Stimulated activated CD8-positive, alpha-beta memory T cell treated with anti-CD3 and anti-CD28 coated beads, Interleukin-4, amount 100 ng/mL, for 24 hours (primary cell): ENCODE data around the gene RENBP.

Experiments
- DNase-seq: peaks from one replicate; pipeline ENCODE4 v3.0.0-alpha.2; 2020; ENCODE audit warnings: low read depth

The RENBP gene

DNA sequence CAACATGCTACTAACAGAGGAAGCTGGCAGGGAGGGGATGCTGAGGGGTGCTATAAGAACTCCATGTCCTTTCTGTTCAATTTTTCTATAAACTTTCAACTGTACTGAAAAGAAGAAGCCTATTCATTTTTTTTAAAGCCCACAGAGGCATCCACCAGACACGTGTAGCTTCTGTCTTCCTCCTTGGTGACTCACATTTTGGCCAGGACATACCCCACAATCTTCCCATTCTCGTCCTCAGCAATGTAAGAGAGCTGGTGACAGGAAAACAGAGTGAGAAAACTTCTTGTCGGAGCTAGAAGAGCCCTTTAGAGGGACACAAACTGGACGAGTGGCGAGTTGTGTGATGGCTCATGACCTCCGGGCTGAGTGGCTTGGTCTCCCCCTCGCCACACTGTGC is 10.7 kb downstream of the RENBP start:
- no peak for DNase-seq

DNA sequence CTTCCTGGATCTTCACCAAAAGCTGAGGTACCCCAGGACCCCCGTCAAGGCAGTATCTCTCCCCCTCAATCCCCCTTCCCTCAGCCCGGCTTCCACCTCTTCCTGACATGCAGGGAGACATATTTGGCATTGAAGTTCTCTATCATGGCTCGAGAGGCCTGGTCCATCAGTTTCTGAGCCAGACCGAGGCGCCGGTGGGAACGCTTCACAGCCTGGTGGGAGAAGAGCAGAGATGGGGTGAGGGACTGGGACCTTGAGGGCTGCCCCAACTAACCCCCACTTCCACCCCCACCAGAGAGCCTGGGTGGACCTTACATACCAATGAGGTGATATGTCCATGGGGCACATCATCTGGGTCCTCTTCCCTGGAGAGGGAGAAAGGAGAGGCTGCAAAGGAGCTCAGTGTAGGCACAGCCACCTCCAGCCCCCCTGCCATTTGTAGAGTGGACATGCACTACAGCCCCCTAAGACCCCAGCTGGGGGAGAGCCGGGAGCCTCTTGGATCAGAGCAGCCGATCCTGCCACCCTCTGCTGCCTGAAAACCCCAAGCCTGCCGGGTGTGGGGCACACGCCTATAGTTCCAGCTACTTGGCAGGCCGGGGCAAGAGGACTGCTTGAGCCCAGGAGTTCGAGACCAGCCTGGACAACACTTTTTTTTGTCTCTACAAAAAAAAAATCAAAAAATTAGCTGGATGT is 12.1 kb downstream of the RENBP start:
- no peak for DNase-seq

DNA sequence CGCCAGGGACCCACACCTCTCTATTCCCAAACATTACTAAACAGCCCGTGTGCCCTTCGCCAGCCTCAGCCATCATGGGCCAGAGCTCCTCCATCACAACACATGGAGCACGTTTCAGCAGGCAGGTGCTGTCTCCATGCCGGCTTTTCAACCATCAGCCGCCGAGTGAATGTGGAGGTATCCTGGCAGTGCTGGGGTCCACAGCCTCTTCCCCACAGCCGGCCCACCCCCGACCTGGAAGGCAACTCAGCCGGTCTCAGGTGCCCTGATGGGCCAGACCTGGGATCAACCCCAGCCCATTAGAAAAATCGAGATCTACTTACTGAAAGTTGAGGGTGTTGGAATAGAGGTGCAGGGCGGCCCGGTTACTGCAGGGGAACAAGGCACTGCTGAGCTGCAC is 12.7 kb downstream of the RENBP start:
- DNase-seq: no peak

DNA sequence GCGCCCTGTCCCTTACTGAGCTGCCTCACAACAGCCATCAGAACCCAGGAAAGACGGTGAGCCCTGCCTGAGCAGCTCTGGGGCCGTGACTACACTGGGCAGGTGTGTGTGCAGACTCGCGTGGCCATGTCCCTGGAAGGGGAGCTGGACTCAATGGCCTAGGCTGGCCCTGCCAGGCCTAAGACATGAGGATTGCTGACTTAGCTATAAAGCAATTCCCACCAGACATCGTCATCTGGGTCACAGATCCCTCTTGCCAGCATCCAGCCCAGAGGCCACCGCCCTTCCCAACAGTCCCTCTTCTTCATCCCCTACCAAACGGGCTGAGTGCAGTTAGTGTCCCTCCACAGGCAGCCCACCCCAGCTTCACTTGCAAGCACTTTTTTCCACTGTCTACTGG is 13.3 kb downstream of the RENBP start:
- no peak for DNase-seq

DNA sequence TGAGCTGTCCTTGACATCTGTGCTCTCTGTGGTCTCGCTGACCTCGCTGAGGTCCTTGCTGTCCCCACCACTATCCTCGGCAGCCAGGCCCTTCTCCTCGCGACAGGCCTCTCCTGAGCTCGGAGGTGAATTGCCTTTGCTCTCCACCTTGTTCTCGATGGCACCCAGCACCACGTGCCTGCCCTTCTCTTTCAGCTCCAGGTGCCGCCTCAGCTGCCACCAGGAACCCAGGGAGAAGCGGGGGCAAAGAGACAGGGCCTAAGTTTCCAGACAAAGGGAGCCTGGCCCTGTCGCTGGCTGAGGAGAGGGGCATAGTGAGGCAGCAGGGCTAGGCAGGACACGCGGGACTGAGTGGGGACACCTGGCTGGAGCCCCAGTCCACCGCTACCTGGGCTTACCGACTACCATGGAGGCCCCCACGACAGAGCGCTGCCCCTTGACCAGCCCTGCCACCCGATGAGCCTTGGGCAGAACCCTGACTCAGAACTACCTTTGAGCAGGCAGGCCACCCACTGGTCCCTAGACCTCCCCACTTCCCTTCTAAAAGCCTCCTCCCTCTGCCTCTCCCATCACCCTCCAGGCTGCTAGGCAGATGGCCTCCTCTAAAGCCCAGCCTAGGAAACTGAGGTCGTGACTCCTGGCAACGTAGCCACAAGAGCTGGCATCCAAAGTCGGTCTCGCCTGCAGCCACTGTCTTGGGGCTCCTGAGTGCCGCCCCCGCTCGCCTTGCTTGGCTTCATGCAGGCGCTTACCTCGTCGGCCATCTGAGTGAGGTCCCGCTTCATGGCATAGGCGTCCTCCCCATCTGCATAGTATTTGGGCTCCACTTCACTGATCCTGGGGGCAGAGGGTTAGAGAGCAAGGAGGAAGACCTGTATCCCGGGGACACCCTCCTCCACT is 14.2 kb downstream of the RENBP start:
- DNase-seq: no peak

DNA sequence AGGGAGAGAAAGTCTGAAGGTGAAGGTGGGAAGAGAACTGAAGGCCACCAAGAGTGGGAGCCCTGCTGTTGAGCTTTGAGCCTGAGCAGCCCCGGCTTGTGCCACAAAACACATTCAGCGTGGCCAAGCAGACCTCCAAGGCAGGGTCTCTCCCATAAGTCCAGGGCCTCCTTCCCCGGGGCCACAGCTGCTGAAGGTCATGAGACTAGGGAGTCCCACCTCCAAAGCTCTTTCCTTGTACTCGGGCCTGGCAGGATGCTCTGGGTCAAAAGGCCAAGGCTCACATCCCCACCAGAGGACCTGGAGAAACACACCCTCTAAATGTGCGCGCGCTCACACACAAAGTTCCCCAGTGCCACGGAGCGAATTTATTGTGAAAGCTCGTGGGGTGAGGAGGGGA is 14.9 kb downstream of the RENBP start:
- no peak for DNase-seq

GRCh38 chrX:153928846-153929245 is 15.6 kb downstream of the RENBP start:
- no peak for DNase-seq

DNA sequence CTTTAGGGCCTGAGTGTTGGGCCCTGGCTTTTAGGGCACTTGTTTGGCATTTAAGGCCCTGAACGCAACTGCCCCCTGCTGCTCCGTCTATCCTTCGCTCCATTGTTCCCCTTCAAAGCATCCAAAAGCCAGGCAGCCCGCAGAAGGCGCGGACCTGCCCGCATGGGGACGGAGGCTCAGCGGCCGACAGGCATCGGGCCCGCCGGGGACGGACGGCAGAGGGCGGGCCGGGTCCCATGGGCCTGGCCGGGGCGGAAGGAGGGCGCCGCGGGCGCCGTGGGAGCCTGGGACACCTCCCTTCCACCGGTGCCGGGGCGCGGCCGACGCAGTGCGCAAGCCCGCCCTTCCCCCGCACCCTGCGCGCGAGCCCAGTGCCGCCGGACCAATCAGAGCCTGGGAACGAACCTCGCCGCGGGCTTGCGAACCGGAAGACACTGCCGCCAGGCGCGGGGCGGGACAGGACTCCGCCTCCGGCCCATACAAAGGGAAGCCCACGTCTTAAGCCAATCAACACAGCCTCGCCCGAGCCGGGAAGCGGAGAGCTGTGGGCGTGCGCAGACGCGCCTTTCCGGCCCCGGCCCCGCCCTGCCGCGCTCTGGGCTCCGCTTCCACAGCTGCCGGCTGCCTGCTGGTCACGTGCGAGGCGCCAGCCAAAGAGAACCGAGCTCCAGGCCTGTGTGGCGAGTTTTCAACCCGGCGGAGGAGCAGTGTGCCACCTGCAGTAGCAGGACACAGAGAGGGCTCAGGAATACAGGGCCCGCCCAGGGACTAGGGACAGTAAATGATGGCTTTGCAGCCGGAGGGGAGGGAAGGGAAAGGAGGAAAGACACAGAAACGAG is 16.3 kb downstream of the RENBP start:
- DNase-seq: peak; percentile 92

GRCh38 chrX:153927672-153927921 is 16.8 kb downstream of the RENBP start:
- DNase-seq: no peak

DNA sequence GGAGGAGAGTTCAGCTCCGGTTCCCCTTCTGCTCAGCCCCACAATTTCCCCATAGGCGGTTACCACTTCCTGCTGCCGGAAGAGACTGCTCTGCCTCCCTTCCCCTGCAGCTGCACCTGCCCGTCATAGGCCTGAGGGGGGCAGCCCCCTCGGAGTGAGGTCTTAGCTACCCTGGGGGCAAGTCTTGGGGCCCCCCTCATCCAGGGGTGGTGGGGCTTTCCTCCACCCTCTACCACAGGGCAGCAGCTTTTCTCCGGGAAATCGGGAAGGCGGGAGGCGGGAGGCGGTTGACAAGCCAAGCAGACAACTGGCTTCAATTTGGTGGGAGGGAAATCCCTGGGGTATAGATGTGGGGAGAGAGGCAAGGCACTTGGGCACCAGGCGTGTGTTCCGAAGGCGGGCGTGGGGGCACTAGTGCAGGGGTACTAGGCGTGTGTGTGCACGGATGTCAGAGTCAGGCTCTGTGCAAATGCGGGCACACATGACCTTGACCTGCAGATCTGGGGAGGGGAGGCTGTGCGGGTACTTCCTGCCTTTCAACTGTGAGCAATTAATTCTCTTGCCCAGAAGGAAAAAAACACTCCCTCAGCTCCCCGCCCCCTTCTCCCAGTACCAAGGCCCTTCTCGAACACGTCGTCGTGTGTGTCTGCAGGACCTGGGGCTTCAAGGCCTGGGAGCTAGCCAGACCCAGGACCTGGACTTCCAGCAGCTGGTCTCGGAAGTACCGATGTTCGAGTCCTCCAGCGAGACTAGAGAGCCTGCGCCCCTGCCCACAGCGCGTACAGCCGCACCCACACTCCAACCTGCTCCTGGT is 17.4 kb downstream of the RENBP start:
- peak; percentile 59 for DNase-seq

DNA sequence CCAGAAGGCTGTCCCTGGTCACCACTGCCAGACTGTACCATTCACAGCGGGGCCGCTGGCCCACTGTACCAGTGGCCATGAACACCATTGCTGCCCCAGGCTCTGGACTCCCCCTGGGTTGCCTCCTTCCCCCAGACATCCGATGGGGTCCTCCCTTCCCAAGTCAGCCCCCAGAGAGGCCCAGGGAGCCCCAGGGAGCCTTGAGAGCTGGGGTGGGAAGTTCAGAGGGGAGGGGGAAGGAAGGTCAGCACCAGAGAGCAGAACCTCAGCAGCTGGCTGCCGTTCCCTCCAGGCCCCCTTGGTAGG is 17.9 kb downstream of the RENBP start:
- DNase-seq: no peak

GRCh38 chrX:153925739-153926551 is 18.5 kb downstream of the RENBP start, which contains the start of gene ARHGAP4:
TSS of gene ARHGAP4 (minus strand) at chrX:153926264. CDS start at chrX:153926202, 62 bp downstream.
- no peak for DNase-seq

DNA sequence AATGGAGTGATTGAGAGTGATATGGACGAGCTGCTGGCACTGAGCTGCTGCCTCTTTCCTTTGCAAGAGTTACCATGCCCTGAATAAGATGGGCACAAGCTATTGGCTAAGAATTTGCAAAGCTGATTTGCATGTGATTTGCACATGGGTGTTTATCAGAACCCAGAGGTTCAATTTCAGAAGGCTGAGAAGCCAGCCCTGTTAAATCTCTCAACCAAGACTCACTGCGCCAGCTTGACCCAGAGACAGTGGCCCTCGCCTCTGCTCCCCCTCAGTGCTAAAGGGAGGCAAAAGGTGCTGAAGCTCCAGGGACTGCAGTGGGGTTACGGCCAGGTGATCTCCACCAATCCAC is 19.1 kb downstream of the RENBP start:
- no peak for DNase-seq

- DNase-seq: no peak
These were observed 20.1 kb downstream of the RENBP start for GRCh38 chrX:153924149-153924861.

- DNase-seq: no peak
These were observed 21.2 kb downstream of the RENBP start for GRCh38 chrX:153922932-153923857.

DNA sequence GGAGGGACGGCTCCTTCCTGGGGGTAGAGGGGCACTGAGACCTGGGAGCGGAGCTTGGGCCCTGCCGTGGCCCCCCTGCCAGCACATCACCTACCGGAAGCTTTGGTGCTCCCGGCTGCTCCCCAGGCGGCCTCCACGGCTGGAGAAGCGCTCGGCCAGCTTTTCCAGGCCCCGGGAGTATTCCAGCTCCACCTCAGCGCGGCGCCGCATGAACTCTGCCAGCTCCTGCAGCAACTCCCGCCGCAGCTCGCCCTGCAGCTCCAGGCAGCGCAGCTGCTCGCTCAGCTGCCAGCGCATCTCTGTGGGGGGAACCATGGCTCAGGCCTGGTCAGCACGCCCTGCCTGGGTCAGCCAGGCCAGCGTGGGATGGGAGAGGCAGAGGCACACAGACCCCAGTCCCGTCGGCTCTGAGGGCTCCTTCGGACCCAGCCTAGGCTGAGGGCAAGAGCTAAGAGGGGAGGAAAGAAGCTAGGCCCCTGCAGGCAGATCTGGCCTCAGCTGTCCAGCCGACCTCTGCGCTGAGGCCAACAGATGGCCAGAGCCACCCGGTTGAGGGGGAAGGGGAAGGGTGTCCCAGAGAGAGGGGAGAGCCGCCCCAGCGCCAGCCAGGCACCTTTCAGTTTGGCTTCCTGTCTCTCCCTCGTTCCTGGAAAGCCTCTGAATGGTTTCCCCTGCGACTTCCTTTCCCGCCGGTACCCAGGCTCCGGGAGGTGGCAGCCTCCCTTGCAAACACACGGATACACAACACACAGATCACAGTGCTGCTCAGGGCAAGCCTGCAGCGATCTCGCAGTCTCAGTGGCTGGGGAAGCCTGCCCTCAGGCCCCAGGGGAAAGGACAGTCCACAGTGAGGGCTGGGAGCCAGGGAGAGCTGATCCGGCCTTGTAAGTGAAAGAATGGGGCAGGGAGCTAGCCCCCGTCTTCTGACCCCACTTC is 22.7 kb downstream of the RENBP start:
- DNase-seq: no peak

DNA sequence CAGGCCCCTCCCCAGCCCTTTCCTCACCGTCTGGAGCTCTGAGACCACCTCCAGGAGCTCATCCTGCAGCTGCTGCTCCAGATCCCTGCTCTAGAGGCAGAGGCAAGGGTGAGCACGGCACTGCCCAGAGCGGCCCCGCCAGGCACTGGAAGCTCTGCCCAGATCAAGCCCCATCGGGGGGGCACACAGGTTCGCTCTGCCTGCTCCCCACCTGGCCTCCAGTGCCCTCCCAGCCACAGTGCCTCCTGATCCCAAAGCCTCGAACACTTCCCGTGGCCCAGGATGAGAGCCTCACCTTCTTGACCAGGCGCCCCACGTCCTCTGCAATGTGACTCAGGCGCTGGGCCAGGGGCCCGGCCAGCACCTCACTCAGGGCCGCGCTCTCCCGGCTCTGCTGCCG is 23.4 kb downstream of the RENBP start:
- no peak for DNase-seq

DNA sequence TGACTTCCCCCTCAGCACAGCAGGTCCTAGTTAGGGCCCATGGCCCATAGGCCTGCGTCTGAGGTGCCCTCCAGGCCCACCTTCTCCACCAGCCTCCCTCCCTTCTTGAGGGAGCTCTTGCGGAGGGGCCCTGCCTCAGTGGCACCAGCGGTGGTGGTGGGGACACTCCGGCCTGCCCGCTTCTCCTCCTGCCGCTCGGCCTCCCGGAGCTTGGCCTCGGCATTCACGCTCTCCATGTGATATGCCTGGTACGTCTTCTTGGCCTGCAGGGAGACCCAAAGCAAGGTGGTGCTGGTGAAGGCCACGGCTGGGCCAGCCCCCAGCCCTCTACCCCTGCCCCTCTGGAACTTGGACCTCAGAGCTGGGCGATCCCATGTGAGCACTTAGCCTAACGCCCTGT is 23.9 kb downstream of the RENBP start:
- DNase-seq: no peak
